GM18907 (cell line): ENCODE data around the gene ST8SIA6.
"Not testable (repeated sequence)": the region's sequence is repeated elsewhere in the genome, so short reads cannot be mapped to it uniquely, and the experiment has no call there.

Experiments used
- ATAC-seq: cut with Tn5 transposase; IDR thresholded peaks from one replicate; pipeline ENCODE4 v1.9.1; 2021; ENCODE audit warnings: mild to moderate bottlenecking, moderate library complexity; ENCODE audit not compliant: unreplicated experiment

ST8SIA6 gene

DNA sequence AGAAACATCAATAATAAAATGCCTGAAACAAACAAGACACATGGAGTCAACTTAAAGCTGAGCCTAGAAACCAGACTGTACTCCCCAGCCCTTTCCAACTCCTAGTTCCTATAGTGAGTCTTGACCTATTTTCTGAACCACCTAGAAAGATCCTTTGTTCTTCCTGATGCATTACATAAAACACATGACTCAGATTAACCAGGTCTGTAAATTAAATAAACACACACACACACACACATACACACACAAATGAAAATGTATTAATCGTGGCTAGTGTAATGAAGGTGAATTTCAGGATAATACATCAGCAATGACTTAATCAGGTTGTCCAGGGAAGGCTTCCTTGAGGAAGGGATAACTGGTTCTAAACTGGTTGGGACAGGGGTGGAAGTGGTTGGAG, 104.7 kb downstream of the ST8SIA6 start:
- ATAC-seq, result no peak

DNA sequence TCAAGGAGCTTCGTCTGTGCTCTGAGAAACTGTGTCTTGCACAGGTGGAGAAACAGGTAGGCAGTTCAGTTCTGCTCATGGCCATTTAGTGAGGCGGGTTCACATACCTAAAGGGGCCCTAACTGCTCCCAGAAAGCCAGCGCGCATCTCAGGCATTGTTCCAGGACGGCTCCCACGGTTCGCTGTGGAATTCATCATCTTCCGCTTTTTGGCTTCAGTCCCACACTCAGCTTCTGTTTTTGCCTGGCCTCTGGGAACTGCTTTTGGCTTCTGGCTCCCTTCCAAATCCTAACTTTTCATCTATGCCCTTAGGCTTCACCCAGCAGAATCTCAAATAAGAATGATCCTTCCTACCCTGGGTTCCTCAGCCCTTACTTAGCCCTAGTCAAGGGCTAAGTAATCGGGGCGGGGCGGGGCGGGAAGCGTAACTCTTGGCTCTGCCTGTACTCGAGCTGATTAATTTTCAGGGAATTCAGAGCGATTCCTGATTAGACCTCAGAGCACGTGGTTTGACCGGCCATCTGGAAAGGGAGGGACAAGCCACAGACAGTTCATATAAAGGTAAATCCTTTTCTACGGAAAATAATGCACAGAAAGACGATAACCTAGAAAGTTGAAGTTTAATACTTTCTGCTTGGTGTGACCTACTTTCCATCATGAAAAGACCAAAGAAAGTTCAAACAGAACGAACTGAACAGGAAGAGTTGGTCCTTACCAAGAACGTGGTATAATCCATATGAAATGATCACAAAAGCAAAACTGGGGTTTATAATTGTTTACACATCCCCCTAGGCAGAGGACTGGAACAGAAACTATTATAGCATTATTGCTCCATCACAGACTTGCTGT, 105.7 kb downstream of the ST8SIA6 start:
- no peak for ATAC-seq

DNA sequence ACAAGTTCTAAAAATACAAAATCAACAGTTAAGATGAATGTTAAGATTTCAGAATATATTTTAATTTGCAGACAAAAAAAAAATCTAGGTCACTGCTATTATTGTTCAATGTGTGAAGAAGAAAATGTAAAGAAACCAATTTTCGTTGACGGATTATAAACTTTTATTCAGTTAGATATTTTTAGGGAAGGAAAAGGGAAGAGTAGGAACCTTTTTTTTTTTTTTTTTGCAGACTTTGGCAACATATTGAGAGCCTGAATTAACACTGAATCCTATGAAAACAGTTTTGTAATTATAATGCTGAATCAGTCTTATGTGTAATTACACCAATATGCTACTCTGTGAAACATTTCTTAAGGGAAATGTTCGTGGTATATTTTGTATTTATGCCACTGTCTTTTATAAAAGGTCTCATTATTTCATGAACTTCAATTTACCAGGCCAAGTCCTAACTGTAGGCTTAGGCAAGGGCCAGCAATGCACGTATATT, 106.3 kb downstream of the ST8SIA6 start:
- ATAC-seq, result no peak

DNA sequence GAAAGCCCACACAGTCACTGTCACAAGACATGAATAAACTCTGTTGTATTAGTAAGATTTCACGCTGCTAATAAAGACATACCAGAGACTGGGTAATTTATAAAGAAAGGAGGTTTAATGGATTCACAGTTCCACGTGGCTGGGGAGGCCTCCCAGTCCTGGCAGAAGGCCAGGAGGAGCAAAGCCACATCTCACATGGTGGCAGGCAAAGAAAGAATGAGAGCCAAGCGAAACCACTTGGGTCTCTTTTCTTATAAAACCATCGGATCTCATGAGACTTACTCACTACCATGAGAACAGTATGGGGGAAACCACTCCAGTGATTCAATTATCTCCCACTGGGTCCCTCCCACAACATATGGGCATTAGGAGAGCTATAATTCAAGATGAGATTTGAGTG, 110.2 kb downstream of the ST8SIA6 start:
- ATAC-seq, result no peak

DNA sequence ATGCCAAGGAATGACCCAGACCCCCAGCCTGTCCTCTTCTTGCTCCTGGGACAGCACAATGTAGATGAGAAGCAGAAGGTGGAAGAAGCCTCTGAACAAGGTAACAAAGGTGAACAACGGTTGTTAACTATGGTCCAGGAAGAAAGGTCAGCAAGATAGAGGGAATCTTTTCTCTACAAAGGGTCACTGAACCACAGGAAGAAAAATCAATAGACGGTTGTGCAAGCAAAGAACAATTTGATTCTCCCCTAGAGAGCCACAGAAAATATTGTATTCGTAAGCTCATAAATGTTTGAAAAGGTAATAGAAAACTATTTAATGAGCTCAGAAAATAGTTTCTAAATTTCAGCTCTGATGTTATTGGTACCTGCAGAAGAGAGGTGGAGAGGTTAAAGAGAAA, 111.3 kb downstream of the ST8SIA6 start:
- ATAC-seq, result no peak

DNA sequence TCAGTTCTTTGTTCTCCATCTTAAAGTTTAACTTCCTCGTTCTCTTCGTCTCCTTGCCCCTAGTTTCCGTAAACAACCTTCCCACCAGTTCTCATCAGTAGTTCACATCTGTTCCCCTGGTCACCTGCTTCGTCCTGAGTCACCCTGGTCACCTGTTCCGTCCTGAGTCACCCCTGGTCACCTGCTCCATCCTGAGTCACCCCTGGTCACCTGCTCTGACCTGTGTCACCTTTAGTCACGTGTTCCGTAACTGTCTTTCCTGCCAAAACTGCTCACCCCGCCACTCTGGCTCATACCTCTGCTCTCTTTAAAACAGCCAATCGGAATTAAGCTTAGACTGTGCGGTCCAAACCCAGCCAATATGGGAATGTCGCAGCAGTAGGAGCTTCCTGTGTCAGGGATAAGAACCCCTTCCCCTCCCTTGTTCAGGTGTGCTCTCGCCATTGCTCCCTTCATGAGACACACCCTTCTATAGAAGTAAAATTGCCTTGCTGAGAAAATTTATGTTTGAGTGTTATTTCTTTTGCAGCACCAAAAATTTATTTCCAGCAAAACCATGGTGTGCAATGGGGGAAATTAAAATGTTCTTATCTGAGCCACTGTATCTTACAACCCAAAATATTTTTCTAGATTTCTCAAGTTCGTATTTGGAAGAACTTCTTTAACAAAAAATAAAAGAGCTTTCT, 114.1 kb downstream of the ST8SIA6 start:
- ATAC-seq, result no peak

DNA sequence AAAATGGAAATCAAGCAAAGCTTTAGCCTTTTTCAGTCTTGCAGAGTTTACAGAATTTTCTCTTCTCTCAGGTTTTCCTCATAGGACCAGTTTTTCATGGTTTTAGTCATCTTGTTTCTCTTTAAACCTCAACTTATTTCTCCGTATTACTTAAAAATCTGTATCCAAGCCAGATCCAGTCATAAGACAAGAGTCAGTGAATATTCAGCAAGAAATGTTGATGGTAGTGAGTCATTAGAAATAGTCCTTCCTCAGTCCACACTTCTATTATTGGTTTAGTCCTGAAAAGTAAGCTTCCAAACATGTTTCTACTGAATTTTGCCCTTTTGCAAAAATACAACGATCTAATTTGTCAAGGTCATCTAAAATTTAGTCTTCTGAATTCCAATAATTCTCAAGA, 119.3 kb downstream of the ST8SIA6 start:
- no peak for ATAC-seq

DNA sequence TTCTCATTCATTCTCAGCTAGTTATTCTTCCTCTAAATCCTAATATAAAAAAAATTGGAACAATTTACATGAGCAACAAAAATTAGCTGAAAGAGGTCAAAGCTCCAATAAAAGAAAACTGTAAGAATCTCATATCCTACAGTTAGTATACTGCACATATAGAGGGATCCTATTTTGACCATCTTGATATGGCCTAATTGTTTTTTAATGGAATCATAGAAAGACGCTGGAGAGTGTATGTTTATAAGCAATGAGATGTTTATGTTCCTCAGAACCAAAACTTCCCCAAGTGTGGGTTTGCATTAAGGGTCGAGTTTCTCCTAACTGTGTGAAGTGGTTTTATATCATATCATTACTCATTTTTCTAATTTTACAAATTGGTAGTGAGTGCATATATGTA, 123.9 kb downstream of the ST8SIA6 start:
- ATAC-seq, result no peak

DNA sequence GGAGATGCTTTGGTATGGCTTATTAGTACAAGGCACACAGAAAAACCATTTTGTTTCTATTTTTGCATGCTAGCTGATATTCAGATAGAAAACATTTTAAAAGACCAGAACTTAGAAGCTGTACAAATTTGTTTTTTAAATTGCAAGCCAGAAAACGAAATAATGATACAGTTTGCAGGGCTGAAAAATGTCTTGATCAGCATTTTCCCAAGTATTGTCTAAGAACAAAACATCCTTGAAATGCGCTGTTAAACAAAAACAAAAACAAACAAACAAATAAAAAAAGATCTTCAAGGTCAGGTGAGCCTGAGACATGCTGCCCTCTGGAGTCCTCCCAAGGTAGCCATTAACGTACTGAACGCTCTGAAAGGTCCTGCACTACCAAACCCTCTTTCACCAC, 128.0 kb downstream of the ST8SIA6 start:
- ATAC-seq, result no peak

DNA sequence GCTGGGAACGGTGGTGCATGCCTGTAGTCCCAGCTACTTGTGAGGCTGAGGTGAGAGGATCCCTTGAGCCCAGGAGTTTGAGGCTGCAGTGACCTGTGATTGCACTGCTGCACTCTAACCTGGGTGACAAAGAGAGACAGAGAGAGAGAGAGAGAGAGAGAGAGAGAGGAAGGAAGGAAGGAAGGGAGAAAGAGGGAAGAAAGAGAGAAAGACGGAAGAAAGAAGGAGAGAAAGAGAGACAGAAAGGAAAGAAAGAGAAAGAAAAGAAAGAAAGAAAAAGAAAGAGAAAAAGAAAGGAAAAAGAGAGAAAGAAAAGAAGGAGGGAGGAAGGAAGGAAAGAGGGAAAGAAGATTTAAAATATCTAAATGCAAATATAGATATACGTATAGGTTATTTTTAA, 132.4 kb downstream of the ST8SIA6 start:
- ATAC-seq, result not testable (repeated sequence)

DNA sequence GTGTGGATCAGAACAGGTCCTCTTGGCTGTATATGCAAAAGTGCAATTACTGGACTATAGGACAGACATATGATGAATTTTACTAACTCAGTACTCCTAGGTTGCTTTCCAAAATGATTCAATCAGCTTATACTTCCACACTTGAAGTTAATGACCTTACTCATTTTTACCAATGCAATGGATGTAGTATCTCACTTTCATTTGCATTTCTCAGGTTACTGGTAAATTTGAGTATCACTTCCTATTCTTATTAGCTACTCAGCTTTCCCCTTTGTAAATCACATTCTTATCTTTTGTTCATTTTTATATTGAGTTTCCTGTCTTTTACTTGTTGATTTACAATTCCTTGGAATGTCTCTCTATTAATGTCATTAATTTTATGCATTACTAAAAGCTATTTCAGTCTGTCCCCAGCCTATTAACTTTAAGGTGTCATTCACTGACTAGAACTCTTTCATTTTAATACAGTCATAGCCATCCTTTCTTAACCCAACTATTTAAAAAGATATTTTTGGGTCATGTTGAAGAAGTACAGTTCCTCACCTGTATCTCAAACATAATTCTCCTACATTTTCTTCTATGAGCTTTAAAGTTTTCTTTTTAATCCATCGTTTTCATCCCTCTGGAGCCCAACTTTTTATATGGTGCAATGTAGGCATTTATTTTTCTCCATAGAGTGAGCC, 137.8 kb downstream of the ST8SIA6 start:
- peak; percentile 94 for ATAC-seq

DNA sequence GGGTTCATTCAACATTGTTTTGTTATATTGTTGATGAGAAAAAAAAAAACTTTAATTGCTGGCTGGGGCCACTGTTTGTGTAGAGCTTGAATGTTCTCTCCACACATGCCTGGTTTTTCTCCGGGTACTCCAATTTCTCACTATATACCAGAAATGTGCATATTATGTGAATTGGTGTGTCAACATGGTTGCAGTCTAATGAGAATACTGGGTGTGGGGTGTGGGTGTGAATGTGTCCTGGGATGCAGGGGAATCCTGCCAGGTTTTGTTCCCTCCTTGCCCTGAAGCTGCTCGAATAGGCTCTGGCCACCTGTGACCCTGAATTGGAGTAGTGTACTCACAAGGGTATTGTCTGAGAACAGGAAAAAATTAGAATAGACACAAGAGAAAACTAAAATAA, 145.0 kb downstream of the ST8SIA6 start:
- ATAC-seq, result no peak

DNA sequence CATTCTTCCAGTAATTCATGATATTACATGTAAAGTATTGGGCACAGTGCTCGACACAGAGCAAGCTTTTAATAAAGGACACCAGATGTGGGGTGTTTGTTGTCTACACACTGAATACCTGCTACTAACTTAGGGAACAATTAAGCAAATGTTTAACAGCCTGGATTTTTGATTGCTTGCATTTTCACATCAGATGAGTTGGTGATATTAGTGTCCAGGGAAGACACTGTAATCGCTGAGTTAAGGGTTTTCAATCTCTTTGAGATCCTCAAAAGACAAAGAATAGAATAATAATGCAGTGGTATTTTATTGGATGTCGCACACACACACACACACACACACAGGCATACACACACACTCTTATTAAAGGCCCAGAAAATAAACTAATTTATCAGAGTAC, 147.3 kb downstream of the ST8SIA6 start:
- no peak for ATAC-seq

DNA sequence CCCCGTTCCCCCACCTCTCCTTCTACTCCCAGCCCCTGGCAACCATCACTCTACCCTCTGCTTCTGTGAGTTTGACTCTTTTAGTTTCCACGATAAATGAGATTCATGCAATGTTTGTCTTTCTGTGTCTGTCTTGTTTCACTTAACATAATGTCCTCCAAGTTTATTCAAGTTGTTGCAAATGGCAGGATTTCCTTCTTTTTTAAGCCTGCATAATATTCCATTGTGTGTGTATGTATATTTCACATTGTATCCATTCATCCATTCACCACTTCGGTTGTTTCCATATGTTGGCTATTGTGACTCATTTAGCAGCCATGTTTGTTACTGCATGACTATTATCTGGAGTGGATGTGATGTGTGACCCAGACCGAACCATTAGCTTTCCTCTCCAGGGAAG, 162.0 kb downstream of the ST8SIA6 start:
- no peak for ATAC-seq

DNA sequence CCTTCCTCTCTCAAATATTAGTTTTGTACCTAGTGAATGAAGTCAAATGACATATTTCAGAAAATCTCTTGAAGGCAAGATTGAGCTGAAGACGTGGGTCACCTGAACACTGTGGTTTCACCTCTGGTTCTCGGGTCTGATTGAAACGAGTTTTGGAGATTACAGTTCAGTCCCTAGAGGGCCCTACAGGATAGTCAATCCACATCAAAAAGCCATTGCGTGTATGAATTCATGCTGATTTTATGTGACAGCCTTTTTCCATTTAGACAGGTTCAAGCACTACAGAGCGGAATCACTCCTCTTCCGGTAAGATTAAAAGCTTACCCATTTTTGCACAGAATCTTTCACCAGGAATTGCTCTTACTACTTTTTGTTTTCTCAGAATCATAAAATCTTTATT, 164.2 kb downstream of the ST8SIA6 start:
- ATAC-seq, result no peak

DNA sequence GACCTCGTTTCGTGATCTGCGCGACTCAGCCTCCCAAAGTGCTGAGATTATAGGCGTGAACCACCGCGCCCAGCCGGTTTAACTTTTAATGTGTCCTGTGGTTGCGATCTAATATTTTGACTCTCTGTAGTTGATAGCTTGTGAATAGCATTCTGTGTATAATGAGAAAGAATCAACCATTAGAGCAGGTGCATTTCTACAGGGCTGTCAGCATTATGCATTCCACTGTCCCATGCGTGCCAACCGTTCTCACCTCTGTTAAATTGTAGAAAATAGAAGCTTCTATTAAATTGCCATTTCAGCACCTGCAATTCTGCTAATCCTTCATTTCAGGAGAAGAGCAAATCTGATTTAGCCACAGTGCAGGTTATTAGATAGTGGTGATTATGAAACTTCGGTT, 164.6 kb downstream of the ST8SIA6 start:
- ATAC-seq, result no peak

DNA sequence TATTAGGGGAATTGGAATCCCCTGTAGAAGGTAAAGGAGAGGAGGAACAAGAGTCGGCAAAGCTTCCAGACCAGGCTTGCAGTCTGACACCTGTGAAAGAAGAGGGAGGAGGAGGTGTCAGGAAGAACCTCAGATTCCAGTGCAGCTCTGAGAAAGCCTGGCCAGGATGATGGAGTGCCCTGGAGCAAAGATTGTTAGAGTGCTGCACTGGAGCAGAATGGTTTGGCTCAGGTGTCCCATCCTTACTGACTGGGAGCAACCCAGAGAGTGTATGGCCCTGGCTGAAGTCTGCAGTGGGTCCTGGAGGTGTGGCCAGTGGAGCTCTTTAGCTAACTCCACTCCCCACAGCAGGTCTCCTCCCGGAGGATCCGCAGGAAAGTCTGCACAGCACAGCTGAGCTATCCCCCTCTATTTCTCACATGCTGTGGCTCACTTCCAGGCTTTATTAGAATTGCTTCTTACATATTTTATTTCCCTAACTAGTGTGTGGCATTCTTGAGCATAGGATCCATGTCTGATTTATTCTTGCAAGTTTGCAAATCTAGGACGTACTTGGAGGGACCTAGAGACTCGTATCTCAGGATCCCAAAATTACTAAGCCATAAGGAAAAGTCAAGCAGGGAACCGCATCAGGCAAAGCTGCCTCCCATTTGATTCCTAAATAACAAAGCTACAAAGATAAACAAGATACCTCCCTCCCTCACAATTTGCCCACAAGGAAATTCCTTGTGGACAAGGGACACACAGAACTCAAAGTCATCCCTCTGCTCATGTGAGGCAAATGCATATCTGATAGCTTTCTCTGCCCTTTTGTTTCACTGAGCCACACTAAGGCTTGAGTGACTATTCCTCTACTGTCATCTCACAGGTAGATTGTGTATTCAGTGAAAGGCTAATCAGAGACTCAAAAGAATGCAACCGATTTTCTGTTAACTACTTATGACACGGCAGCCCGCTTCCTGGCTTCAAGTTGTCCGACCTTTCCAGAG, 167.5 kb downstream of the ST8SIA6 start:
- no peak for ATAC-seq

DNA sequence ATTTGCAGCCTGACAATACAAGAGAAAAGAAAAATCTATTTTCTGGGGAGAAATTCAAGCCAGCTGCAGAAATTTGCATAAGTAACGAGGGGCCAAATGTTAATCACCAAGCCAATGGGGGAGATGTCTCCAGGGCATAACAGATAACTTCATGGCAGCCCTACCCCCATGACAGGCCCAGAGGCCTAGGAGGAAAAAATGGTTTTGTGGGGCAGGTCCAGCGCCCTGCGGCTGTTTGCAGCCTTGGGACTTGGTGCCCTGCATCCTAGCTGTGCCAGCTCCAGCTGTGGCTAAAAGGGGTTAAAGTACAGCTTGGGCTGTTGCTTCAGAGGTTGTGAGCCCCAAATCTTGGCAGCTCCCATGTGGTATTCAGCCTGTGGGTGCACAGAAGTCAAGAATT, 172.1 kb downstream of the ST8SIA6 start:
- ATAC-seq, result no peak

DNA sequence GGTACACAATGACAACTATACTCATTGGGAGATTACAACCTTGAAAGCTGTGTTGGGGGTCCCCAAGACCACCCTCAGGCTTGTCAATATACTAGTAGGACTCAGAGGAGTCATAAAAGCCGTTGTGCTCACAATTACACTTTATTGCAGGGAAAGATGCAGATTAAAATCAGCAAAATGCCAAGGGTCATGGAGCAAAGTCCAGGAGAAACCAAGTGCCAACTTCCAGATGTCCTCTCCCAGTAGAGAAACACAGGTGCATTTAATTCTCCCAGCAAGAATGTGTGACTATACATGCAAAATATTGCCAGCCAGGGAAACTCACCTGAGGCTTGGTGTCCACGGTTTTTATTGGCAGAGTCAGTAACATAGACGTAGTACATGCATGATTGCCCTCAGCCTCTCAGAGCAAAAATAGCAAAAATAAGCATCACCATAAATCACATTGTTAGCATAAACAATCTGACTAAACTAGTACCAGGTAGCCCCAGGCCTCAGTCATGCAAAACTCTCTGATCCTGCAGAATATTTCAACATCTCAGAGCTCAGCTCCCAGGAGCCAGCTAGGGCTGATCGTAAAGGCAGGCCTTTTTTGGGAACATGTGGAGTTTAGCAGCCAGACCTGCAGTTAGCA, 175.7 kb downstream of the ST8SIA6 start:
- no peak for ATAC-seq

DNA sequence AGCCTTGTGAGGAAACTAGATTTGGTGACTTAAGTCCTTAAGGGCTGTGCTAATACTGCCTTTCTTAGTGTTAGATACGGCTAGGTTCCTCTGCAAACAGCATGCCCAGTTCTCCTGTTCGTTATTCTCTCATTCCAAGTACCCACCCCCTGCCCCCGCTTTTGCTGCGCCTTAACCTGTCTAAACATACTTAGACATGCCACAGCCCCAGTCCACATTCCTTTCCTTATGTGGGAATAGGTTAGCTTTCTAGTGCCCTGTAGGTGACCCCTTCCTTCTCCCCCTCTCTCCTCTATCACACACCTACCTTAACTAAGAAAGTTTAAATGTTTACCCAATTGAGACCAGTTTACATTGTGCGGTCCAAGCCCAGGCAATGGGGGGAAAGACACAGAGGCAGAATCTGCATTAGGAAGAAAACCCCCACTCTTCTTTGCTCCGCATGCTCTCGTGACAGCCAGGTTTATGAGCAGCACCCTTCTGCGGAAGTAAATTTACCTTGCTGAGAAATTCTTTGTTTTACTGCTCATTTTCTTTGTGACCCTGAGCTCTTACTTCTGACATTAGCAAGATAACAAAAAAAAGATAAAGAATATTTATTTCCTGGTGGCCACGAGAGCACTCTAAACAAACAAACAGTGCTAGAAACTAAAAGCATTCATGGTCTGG, 177.5 kb downstream of the ST8SIA6 start:
- no peak for ATAC-seq
